Epithelial cell of esophagus (primary cell): ENCODE results near the gene MED28.
"Not testable (repeated sequence)": the region's sequence is repeated elsewhere in the genome, so short reads cannot be mapped to it uniquely, and the experiment has no call there.

Source experiments
- DNase-seq: peaks from one replicate; pipeline ENCODE4 v3.0.0; 2010; ENCODE audit warnings: low read depth
- H3K4me3 ChIP-seq: 2 replicates; pipeline ENCODE4 v1.5.1; 2011; ENCODE audit warnings: mild to moderate bottlenecking, low read length, control low read depth
- CTCF ChIP-seq: IDR thresholded peaks from 2 replicates; pipeline ENCODE4 v1.5.1; 2011; ENCODE audit warnings: low read depth, mild to moderate bottlenecking, low read length, control low read depth, inconsistent platforms; ENCODE audit not compliant: insufficient read depth; ENCODE audit errors: missing control alignments

MED28 gene

GRCh38 chr4:17614416-17615299 lies at the start of gene MED28:
Gene MED28 (plus strand): TSS chr4:17614641. CDS start chr4:17614655, 14 bp downstream.
- DNase-seq, result peak; percentile 94
- peak within 1 kb of the TSS; percentile 94 for H3K4me3 ChIP-seq
- no peak for TF ChIP-seq CTCF

GRCh38 chr4:17565846-17566245 lies 48.6 kb upstream of the MED28 start:
- TF ChIP-seq CTCF, result no peak
- no peak overlapping the region for H3K4me3 ChIP-seq
- DNase-seq, result no peak

GRCh38 chr4:17567271-17567670 lies 47.2 kb upstream of the MED28 start:
- no peak overlapping the region for H3K4me3 ChIP-seq
- no peak for DNase-seq
- no peak for TF ChIP-seq CTCF

- DNase-seq, result no peak
- TF ChIP-seq CTCF, result no peak
- H3K4me3 ChIP-seq, result no peak overlapping the region
These were observed 40.2 kb upstream of the MED28 start for GRCh38 chr4:17574206-17574605.

- not testable (repeated sequence) for DNase-seq, H3K4me3 ChIP-seq
These were observed 39.3 kb upstream of the MED28 start for GRCh38 chr4:17575177-17575576.

- peak within 1 kb of the TSS; percentile 81 for H3K4me3 ChIP-seq
- peak; percentile 97 for DNase-seq
- TF ChIP-seq CTCF, result no peak
These were observed 37.3 kb upstream of the MED28 start, which contains the start of gene LAP3 for GRCh38 chr4:17576932-17577664. Gene LAP3 (plus strand): TSS chr4:17577198. CDS start chr4:17577466, 268 bp downstream.
